GM19455 (cell line): Measurements from ENCODE around the gene GNPTG.

Experiments
- ATAC-seq: cut with Tn5 transposase; IDR thresholded peaks from one replicate; pipeline ENCODE4 v1.9.1; 2021; ENCODE audit not compliant: unreplicated experiment

GNPTG gene

GRCh38 chr16:1333149-1333812 lies 18.4 kb upstream of the GNPTG start, which contains the start of gene BAIAP3:
Gene BAIAP3, plus strand, starts transcription at chr16:1333645. Its CDS starts 4,905 bp downstream, at chr16:1338550.
- ATAC-seq = no peak

GRCh38 chr16:1333854-1334700 lies 17.7 kb upstream of the GNPTG start:
- no peak for ATAC-seq

- no peak for ATAC-seq
Observed at GRCh38 chr16:1334739-1335138, 17.0 kb upstream of the GNPTG start.

GRCh38 chr16:1335211-1335971 lies 16.3 kb upstream of the GNPTG start:
- no peak for ATAC-seq

GRCh38 chr16:1335996-1336395 lies 15.7 kb upstream of the GNPTG start:
- ATAC-seq = no peak

GRCh38 chr16:1336619-1337018 lies 15.1 kb upstream of the GNPTG start:
- ATAC-seq = no peak

GRCh38 chr16:1337486-1337885 lies 14.2 kb upstream of the GNPTG start:
- ATAC-seq = no peak

- ATAC-seq = no peak
Observed at GRCh38 chr16:1338119-1338730, 13.5 kb upstream of the GNPTG start.

GRCh38 chr16:1338855-1339675 lies 12.7 kb upstream of the GNPTG start:
- ATAC-seq = no peak

GRCh38 chr16:1340730-1341494 lies 10.8 kb upstream of the GNPTG start:
- ATAC-seq = no peak

GRCh38 chr16:1341495-1342420 lies 10.0 kb upstream of the GNPTG start:
- no peak for ATAC-seq

- ATAC-seq = peak; percentile 89
Observed at GRCh38 chr16:1342526-1343427, 9.0 kb upstream of the GNPTG start.

GRCh38 chr16:1343428-1344242 lies 8.1 kb upstream of the GNPTG start:
- ATAC-seq = no peak

GRCh38 chr16:1344499-1344898 lies 7.2 kb upstream of the GNPTG start:
- no peak for ATAC-seq

- ATAC-seq = no peak
Observed at GRCh38 chr16:1345087-1345486, 6.6 kb upstream of the GNPTG start.

- no peak for ATAC-seq
Observed at GRCh38 chr16:1345651-1346421, 5.9 kb upstream of the GNPTG start.
